Gastroesophageal sphincter (tissue), 4 donors: Measurements from ENCODE around the gene SH2D7. TPM values are rescaled to one million over a fixed set of nuclear protein-coding genes. Genes with fewer than 3 reads are reported as not detected.

Source experiments
- ATAC-seq: fragments of 150-250 bp; one replicate; pipeline ENCODE4 v1.9.1; 2016; ENCODE audit warnings: mild to moderate bottlenecking, moderate library complexity
- H3K27ac ChIP-seq, 4 donors: fragments of 200-600 bp; sonication (generic) in 3 of 4; 1 replicate in 3 of 4; 2 replicates in 1 of 4; pipeline ENCODE4 v1.5.1; 2016 to 2019
- H3K27me3 ChIP-seq: fragments of 200-600 bp; sonication (generic); one replicate; pipeline ENCODE4 v1.5.1; 2019
- H3K36me3 ChIP-seq, 2 donors: fragments of 200-600 bp; sonication (generic); one replicate each; pipeline ENCODE4 v1.5.1; 2019; ENCODE audit warnings: control low read depth in 1 of 2
- H3K4me1 ChIP-seq, 3 donors: fragments of 200-600 bp; sonication (generic); 1 replicate in 2 of 3; 2 replicates in 1 of 3; pipeline ENCODE4 v1.5.1; 2016 to 2019; ENCODE audit warnings: control low read depth in 2 of 3
- H3K4me3 ChIP-seq, 2 donors: fragments of 200-600 bp; sonication (generic); one replicate each; pipeline ENCODE4 v1.5.1; 2019; ENCODE audit warnings: mild to moderate bottlenecking in 1 of 2, moderate library complexity in 1 of 2
- H3K9me3 ChIP-seq, 3 donors: fragments of 200-600 bp; sonication (generic); one replicate each; pipeline ENCODE4 v1.5.1; 2017 to 2019; ENCODE audit warnings: control low read depth in 2 of 3
- CTCF ChIP-seq, 4 experiments: fragments of 200-600 bp in 2 of 4; fragments of 450-650 bp in 2 of 4; sonication (generic) in 1 of 4; IDR thresholded peaks; one replicate each; pipeline ENCODE4 v1.5.1; 2017 to 2019; ENCODE audit warnings: antibody characterized with exemption in 4 of 4, mild to moderate bottlenecking in 2 of 4, moderate library complexity in 2 of 4
- EP300 ChIP-seq: sonication (generic); formaldehyde crosslinking; IDR thresholded peaks from one replicate; pipeline ENCODE4 v1.6.1; 2017; ENCODE audit warnings: antibody characterized with exemption, mild to moderate bottlenecking
- POLR2A ChIP-seq, 2 donors: fragments of 450-650 bp; IDR thresholded peaks; one replicate each; pipeline ENCODE4 v1.6.1; 2017; ENCODE audit warnings: antibody characterized with exemption in 2 of 2, mild to moderate bottlenecking in 2 of 2, moderate library complexity in 1 of 2
- POLR2AphosphoS5 ChIP-seq: sonication (generic); formaldehyde crosslinking; IDR thresholded peaks from one replicate; pipeline ENCODE4 v1.6.1; 2017; ENCODE audit warnings: antibody characterized with exemption
- WGBS, 2 donors: methylation state at CpG; one replicate each; pipeline ENCODE4 v1.1.5; 2018; ENCODE audit warnings: low coverage in 1 of 2; 5-methylcytosine and 5-hydroxymethylcytosine counted together
- total RNA-seq, 4 donors: library from RNA; depleted of rRNA; stranded (reverse); fragments of >200 nt; gene quantifications; one replicate each; pipeline ENCODE4 v1.1.0, GENCODE V29; 2016

The SH2D7 gene
- total RNA-seq, 4 donors from 2014 or later, result not detected

DNA sequence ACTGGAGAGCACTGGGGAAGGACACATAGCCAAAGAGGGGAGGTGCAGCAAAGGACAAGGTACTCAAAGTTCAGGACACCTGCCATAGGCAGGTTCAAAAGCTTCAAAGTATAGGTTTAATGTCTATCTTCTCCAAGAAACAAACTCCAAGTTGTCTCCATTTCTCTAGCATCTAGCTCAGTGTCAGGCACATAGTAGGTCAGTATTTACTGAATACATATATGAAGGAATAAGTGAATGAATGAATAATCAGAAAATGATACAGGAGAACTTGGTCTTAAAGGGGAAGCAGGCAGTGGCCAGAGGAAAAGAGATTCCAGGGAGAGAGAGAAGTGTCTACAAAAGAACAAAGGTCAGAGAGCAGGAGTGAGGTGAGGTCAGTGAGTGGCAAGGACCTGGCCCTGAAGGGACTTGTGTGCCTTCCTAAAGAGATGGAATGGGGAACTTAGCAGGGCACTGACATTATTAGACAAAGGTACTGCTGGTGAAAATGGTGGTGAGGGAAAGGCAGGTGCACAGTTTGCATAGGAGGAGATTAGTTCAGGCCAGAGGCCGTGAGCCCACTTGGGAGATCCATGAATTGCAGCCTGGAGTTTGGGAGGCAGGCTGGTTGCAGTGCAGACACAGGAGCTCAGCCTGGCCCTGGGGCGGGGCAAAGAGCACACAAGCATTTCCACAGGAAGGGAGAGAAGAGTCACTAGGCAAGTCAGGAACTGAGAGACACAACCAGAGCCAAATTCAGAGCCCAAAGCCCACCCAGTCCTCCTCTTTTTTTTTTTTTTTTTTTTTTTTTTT, 36.2 kb upstream of the SH2D7 start:
- peak; percentile 46 for ATAC-seq
- 39 to 52% methylated on average over 2 of the region's 2 CpGs for WGBS, 2 donors
- Histone ChIP-seq H3K27ac (peak overlapping the region in 1 of 4 donors; percentile 27), H3K9me3 (no peaks in the 10 kb centered on the region), H3K27me3 (no peaks in the 10 kb centered on the region), H3K4me3 (no peak overlapping the region), H3K4me1 (peaks cover 0 to 92% (median 51%) of the 10 kb centered on the region in 3 donors), H3K36me3 (peaks cover 0 to 21% of the 10 kb centered on the region in 2 donors)
- TF ChIP-seq CTCF (IDR thresholded peaks at IDR 0.05) (no peak), POLR2AphosphoS5 (no peak), POLR2A (IDR thresholded peaks at IDR 0.05) (no peak), EP300 (no peak)

- peaks cover 0 to 21% of the 10 kb centered on the region in 2 donors for H3K36me3 ChIP-seq
- peaks cover 0 to 92% (median 54%) of the 10 kb centered on the region in 3 donors for H3K4me1 ChIP-seq
- H3K27me3 ChIP-seq, result no peaks in the 10 kb centered on the region
- TF ChIP-seq POLR2AphosphoS5, result no peak
- no peak for TF ChIP-seq EP300
- TF ChIP-seq POLR2A (IDR thresholded peaks at IDR 0.05), result no peak
- no peak for TF ChIP-seq CTCF (IDR thresholded peaks at IDR 0.05)
- ATAC-seq, result peak; percentile 46
- H3K4me3 ChIP-seq, result no peak overlapping the region
- H3K9me3 ChIP-seq, result no peaks in the 10 kb centered on the region
- WGBS, 2 donors, result 9 to 32% methylated on average over 1 to 2 of the region's 2 CpGs
- H3K27ac ChIP-seq, result peak overlapping the region in 3 of 4 donors; percentile 27 to 71 (median 54)
Measured at GRCh38 chr15:78056714-78057269, 35.6 kb upstream of the SH2D7 start.

DNA sequence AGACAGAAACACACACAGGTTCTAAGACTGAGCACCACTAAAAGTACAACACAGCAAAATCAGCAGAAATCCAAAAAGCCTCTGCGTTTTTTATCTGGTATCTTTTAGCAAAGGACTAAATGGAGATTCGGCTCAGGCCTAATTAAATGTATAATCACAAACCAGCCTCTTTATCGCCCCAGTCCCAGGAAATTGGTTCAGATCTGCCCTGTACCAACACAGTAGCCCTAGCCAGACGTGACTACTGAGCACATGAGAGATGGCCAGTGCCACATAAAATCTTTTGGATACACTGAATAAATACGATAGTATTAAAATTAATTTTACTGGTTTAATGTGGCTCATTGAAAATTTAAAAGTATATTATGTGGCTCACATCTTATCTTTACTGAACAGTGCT, 34.6 kb upstream of the SH2D7 start:
- ATAC-seq, result no peak
- H3K4me3 ChIP-seq, result no peak overlapping the region
- no peaks in the 10 kb centered on the region for H3K27me3 ChIP-seq
- WGBS, 2 donors, result 85 to 90% methylated on average over 4 to 5 of the region's 5 CpGs
- TF ChIP-seq POLR2AphosphoS5 (no peak), CTCF (IDR thresholded peaks at IDR 0.05) (no peak), POLR2A (IDR thresholded peaks at IDR 0.05) (no peak), EP300 (no peak)
- no peaks in the 10 kb centered on the region for H3K9me3 ChIP-seq
- H3K27ac ChIP-seq, result peak overlapping the region in 2 of 4 donors; percentile 27 to 54
- H3K4me1 ChIP-seq, result peaks cover 0 to 92% (median 56%) of the 10 kb centered on the region in 3 donors
- peaks cover 0 to 12% of the 10 kb centered on the region in 2 donors for H3K36me3 ChIP-seq

DNA sequence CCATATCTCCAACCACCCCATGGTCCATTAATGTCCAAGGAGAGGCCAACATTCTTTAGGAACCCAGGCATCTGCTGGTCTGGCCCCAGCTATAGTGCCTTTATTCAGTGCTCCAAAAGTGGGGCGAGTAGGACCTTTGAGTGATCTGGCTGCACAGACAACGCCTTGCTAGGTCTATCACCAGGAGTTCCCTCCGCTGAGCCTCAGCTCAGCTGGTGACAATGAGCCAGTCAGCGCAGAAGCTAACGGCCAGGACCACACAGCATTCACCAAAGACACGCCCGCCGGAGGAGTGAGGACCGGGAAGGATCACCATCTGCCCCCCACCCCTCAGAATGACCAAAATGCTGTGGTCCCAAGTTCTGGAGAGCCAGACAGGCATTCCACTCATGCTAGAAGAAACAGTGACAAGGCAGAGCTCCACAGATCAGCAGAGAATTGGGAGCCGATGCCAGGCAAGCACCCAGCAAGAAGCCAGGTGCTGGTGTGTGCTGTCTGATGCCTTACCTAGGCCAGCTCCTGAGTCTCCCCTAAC, 33.9 kb upstream of the SH2D7 start:
- WGBS, 2 donors, result 88 to 100% methylated on average over 1 of the region's 10 CpGs
- ATAC-seq, result no peak
- Histone ChIP-seq H3K36me3 (peaks cover 0 to 5% of the 10 kb centered on the region in 2 donors), H3K27ac (peak overlapping the region in 3 of 4 donors; percentile 46 to 66 (median 54)), H3K27me3 (no peaks in the 10 kb centered on the region), H3K4me3 (no peak overlapping the region), H3K4me1 (peaks cover 0 to 92% (median 60%) of the 10 kb centered on the region in 3 donors), H3K9me3 (no peaks in the 10 kb centered on the region)
- TF ChIP-seq EP300, result no peak
- no peak for TF ChIP-seq POLR2AphosphoS5
- TF ChIP-seq CTCF (IDR thresholded peaks at IDR 0.05), result no peak
- TF ChIP-seq POLR2A (IDR thresholded peaks at IDR 0.05), result no peak
